Omental fat pad (tissue), 4 donors: ENCODE data around the gene FSHB. TPM values are rescaled to one million over a fixed set of nuclear protein-coding genes. Genes with fewer than 3 reads are reported as not detected.
"Not testable (repeated sequence)": the region's sequence is repeated elsewhere in the genome, so short reads cannot be mapped to it uniquely, and the experiment has no call there.

ENCODE experiments used
- ATAC-seq: fragments of 150-250 bp; one replicate; pipeline ENCODE4 v1.9.1; 2016; ENCODE audit warnings: mild to moderate bottlenecking, moderate library complexity; ENCODE audit not compliant: low FRiP score
- DNase-seq: peaks from one replicate; pipeline ENCODE4 v3.0.0-alpha.2; 2019; ENCODE audit warnings: low spot score
- total RNA-seq, 4 donors: library from RNA; depleted of rRNA; stranded (reverse); fragments of >200 nt; gene quantifications; one replicate each; pipeline ENCODE4 v1.1.0, GENCODE V29; 2016
- TF ChIP-seq, protein P1 (sequence below), 3 donors: fragments of 450-650 bp; IDR thresholded peaks; one replicate each; pipeline ENCODE4 v1.5.1; 2016 to 2017; ENCODE audit warnings: antibody characterized with exemption in 3 of 3, mild to moderate bottlenecking in 3 of 3, moderate library complexity in 2 of 3

The FSHB gene
- total RNA-seq, 4 donors from 2014 or later: not detected

DNA sequence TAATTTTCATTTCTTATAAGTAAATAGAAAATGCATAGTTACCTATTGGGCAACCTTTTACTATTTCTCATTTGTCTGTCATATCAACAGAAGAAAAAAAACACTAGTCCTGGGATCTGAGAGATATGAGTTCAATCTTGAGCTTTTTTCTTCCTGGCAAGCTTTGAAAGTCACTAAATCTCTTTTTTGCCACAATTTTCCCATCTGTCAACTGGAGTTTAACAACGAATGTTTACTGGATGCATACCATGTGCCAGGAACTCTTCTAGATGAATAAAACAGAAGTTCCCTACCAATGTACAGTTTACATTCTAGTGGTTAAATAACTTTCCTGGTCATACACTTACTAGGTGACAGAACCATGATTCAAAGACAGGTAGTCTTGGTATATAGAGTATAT is 31.0 kb downstream of the FSHB start:
- TF ChIP-seq, protein P1, sequence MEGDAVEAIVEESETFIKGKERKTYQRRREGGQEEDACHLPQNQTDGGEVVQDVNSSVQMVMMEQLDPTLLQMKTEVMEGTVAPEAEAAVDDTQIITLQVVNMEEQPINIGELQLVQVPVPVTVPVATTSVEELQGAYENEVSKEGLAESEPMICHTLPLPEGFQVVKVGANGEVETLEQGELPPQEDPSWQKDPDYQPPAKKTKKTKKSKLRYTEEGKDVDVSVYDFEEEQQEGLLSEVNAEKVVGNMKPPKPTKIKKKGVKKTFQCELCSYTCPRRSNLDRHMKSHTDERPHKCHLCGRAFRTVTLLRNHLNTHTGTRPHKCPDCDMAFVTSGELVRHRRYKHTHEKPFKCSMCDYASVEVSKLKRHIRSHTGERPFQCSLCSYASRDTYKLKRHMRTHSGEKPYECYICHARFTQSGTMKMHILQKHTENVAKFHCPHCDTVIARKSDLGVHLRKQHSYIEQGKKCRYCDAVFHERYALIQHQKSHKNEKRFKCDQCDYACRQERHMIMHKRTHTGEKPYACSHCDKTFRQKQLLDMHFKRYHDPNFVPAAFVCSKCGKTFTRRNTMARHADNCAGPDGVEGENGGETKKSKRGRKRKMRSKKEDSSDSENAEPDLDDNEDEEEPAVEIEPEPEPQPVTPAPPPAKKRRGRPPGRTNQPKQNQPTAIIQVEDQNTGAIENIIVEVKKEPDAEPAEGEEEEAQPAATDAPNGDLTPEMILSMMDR (IDR thresholded peaks at IDR 0.05): no peak
- ATAC-seq (no peak), DNase-seq (no peak)

DNA sequence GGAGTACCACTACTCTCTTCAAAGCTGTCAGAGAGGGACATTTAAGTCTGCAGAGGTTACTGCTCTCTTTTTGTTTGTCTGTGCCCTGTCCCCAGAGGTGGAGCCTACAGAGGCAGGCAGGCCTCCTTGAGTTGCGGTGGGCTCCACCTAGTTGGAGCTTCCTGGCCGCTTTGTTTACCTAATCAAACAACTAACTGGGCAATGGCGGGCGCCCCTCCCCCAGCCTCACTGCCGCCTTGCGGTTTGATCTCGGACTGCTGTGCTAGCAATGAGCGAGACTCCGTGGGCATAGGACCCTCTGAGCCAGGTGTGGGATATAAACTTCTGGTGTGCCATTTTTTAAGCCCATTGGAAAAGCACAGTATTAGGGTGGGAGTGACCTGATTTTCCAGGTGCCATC is 37.8 kb downstream of the FSHB start:
- not testable (repeated sequence) for DNase-seq, ATAC-seq

DNA sequence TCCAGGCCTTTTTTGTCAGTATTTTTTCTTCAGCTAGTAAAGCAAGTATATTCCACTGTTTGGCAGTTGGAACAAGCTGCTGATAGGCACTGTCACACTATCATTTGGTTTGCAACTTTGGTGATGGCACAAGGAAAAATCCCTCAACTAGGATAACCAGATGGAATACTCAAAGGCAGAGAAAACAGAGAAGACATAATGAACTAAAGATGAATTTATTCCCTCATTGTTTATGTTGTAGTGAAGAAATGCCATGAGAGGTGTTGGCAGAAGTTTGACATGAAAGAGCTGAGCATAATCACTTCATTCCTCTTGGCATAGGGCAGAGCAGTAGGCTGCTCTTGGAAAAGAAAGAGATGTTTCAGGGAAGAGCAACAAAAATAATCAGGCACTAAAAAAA is 39.9 kb downstream of the FSHB start:
- no peak for ATAC-seq
- TF ChIP-seq, protein P1 (IDR thresholded peaks at IDR 0.05): no peak
- no peak for DNase-seq

DNA sequence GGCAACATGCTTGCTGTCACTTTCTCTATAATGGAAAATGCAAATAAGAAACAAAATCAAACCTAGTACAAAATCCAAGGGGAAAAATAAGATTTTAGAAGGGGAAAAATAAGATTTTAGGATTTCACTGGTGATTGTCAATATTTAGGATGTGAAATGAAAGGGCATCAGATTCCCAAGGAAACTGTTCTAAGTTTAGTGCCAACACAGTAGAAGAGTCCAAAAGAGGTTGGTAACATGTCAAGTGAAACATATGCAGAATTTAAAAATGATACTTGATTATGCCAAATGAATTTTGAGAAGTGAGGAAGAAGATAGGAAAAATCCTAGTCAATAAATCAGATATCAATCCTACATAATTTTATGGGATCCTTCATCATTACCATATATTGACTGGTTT is 46.4 kb downstream of the FSHB start:
- TF ChIP-seq, protein P1 (IDR thresholded peaks at IDR 0.05): no peak
- no peak for ATAC-seq
- DNase-seq: no peak

DNA sequence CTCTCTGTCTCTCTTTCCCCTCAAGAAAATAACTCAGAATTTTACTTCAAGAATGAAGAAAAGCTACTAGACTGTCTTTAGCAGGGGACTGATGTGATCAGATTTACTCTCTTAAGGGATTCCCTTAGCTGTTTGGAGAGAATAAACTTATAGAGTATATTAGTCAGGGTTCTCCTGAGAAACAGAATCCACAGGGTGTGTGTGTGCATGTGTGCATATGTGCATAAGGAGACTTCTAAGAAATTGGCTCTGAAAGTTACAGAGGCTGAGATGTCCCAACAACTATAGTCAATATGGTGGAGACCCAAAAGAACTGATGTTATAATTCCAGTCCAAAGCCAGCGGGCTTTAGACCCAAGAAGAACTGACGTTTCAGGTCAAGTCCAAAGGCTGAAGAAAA is 49.0 kb downstream of the FSHB start:
- TF ChIP-seq, protein P1 (IDR thresholded peaks at IDR 0.05): no peak
- DNase-seq (no peak), ATAC-seq (no peak)

DNA sequence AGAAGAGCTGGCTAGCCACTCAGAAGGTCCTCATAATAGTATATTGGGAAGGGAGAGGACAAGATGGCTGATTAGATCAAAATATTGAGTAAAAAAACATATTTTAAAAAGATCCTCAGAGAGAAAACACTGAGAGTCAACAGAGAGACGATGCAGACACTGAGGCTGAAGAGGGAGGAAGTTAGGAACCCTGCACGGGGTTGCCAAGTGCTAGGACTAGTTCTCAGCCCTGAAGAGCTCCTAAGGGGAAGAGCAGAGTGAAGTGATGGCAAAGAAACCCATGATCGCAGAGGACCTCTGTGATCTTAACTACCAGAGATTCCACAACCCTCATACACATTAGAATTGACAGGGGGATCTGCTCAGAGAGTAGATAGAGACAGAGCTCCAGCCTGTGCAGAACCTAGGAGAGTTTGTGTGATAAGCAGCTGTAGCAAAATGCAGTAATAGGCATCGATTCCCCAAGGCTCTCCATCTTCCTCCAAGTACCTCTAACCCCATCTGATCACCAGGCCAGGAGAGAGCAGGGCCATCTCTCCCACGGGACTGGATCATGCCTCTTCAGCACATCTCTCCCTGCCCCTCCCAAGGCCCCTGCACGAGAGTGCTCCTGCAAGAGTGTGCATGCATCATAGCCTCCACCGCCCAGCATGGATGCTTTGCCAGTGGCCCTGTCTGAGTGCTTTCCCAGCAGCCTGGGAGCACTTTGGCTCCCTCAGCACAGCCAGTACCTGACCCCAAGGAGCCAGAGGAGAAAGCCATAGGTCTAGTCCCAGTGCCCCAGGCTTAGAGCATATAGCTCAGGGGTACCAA is 50.9 kb downstream of the FSHB start:
- TF ChIP-seq, protein P1 (IDR thresholded peaks at IDR 0.05): no peak
- no peak for DNase-seq
- no peak for ATAC-seq

DNA sequence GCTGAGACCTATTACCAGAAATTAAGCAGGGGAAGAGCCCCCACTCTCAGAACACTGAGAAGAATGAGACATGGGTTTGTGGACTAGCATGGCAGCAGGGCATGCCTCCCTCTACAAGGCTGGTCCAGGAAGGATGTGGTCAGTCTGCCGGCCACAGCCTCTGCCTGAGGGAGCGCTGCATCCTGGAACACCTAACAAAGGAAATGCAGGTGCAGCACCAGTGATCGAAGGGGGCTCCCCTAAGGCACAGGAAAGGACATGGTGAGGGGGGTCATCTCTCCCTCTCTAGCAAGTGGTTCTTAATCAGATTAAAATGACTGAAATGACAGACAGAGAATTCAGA is 51.4 kb downstream of the FSHB start:
- DNase-seq (no peak), ATAC-seq (no peak)
- TF ChIP-seq, protein P1 (IDR thresholded peaks at IDR 0.05): no peak

Other genes starting within 250 kb of the FSHB start
- 10 to 100 TPM in 1 of 4 donors, 1 to 10 TPM in 2, not detected in 1; 3.0 to 15.9 (median 5.2) TPM for gene KCNA4, start 214.0 kb upstream of the FSHB start, total RNA-seq
- gene ARL14EP, start 92.1 kb downstream of the FSHB start, total RNA-seq: 10 to 100 TPM; 19.0 to 24.5 (median 22.7) TPM